AG08395 (cell line): ENCODE results near the gene DAPK1.
A peak's percentile ranks its signal among the peaks of the same experiment; 100 is the strongest.

Experiments used
- DNase-seq: peaks from one replicate; pipeline ENCODE4 v3.0.0; 2012; ENCODE audit warnings: mixed read lengths, low spot score

Gene DAPK1

GRCh38 chr9:87497604-87498045, at the start of gene DAPK1:
DAPK1 (plus strand) TSS chr9:87497867; CDS start chr9:87499078, 1,211 bp downstream.
- DNase-seq, result peak; percentile 52

DNA sequence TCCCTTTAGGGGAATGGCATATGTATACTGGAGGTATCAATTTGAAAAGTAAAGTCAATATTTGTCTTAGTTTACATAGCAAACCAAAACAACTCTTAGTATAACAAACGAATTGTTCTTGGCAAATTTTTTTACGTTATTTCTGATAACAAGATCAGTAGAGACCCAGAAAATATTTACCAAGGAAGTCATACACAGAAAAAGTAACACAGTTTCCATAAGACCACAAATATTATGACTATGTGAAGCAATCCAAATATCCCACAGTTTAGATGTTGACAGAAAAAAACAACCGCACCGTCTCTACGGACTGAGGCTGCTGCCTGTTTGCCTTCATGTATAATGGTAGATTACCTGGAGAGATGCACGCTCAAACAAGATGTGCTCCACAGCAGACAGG, 46.5 kb upstream of the DAPK1 start:
- DNase-seq, result no peak

- no peak for DNase-seq
Measured at GRCh38 chr9:87455407-87455806, 42.3 kb upstream of the DAPK1 start.

GRCh38 chr9:87461256-87461655, 36.4 kb upstream of the DAPK1 start:
- no peak for DNase-seq

DNA sequence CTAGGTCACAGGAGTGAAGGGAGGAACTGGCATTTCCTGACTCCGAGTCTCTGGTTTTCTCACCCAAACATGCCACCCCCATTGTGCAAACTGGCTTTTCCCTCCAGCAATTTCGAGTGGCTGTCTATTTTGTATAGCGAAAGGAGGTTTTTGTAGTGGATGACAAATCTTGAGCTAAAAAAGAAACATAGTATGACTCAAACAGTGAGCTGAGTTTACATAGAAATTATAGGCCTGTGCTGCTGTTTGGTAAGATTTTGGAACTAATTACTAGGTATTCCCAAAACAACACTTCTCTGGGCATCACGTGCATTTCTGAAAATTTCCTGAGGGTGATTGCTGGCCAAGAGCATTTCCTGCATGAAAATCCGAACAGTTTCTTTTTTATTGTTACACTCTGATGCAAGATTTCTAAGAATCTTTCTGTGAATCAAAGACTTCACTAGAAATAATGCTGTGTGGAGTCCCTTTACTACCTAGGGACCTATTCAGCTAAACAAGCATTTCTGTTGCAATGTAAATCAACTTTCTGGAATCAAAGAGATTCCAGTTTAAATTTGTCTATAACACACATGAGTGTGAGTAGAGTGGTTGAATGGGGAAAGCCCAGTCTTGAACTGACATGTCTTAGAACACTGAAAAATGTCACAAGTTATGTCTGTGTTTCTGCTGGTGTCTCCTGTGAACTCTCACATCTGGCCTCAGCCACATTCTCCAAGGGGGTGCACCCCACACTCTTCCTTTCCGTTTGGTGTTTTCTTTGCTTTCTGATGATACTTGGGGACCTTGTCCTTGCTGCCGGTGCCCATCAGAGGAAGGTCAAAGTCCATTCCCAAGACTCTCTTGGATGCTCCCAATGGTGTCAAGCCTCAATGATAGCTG, 33.3 kb upstream of the DAPK1 start:
- peak; percentile 57 for DNase-seq

DNA sequence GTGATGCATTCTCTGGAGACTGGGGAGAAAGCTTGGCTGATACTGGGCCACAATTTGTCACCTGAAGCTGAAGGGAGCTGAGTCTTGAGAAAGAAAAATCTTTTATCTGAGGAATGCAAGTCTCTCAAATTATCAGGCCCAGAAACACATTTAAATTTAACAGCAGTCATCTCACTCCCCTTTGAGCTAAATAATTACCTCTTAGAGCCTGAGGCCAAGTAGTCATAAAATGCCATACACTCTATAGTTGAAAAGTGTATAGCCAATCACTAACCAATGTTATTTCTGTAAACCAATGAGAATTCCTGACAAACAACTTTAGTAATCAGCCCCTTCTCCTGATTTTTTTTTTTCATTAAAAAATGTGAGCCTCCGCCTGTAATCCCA, 32.7 kb upstream of the DAPK1 start:
- no peak for DNase-seq

- DNase-seq, result no peak
Measured at GRCh38 chr9:87465816-87466215, 31.9 kb upstream of the DAPK1 start.

DNA sequence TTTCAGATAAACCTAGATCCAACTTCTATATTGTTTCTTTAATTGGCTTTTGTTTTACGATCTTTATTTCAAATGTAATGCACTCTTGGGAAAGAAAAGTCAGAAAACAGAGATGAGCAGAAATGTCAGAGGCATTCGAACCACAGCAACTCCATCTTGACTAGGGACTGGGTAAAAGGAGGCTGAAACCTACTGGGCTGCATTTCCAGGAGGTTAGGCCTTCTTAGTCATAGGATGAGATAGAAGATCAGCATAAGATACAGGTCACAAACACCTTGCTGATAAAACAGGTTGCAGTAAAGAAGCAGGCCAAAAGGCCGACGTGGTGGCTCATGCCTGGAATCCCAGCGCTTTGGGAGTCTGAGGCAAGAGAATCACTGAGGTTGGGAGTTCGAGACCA, 30.5 kb upstream of the DAPK1 start:
- no peak for DNase-seq

- no peak for DNase-seq
Measured at GRCh38 chr9:87469793-87470465, 27.7 kb upstream of the DAPK1 start.

GRCh38 chr9:87471746-87472145, 25.9 kb upstream of the DAPK1 start:
- no peak for DNase-seq

- DNase-seq, result no peak
Measured at GRCh38 chr9:87475463-87475862, 22.2 kb upstream of the DAPK1 start.

GRCh38 chr9:87478226-87478992, 19.3 kb upstream of the DAPK1 start:
- no peak for DNase-seq

GRCh38 chr9:87479801-87480201, 17.9 kb upstream of the DAPK1 start:
- DNase-seq, result no peak

GRCh38 chr9:87481890-87482855, 15.5 kb upstream of the DAPK1 start:
- DNase-seq, result no peak

DNA sequence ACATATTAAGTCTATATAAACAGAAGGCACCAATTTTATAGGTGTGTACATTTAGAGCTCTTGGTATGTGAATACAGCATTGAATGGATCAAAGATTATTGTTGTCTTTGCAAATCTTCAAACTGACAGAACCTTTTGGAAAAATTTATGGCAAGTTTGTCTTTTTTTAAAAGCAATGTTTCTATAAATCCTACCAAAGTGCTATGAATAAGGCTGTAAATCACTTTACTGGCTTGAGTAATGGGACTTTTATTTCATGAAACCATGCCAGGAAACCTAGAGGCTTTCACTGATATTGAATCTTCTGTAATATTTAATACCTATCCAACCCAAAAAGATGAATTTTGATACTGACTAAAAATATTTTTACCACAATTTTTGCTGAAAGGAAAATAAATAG, 7.4 kb upstream of the DAPK1 start:
- DNase-seq, result no peak

- no peak for DNase-seq
Measured at GRCh38 chr9:87490907-87491306, 6.8 kb upstream of the DAPK1 start.

- no peak for DNase-seq
Measured at GRCh38 chr9:87491523-87491922, 6.1 kb upstream of the DAPK1 start.

GRCh38 chr9:87492642-87493041, 5.0 kb upstream of the DAPK1 start:
- no peak for DNase-seq

DNA sequence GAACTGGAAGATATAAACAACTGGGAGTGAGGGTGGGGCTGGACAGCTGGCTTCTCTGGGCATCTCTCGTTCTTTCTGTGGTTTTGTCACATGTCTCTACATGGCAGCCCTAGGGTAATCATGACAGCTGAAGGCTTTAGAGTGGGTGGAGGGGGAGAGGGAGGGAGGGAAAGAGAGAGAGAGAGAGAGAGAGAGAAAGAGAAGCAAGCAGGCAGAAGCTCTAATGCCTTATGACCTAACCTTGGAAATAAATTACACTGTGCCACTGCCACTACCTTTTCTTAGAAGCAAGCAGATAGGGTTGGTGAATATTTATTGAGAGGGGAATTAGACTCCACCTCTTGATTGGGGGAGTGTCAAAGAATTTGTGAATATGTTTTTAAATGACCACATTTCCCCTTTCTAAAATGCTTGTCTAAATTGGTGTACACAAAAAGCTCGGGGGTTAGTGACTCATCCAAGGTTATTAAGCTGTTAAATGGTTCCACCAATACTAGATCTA, 2.6 kb upstream of the DAPK1 start:
- no peak for DNase-seq

DNA sequence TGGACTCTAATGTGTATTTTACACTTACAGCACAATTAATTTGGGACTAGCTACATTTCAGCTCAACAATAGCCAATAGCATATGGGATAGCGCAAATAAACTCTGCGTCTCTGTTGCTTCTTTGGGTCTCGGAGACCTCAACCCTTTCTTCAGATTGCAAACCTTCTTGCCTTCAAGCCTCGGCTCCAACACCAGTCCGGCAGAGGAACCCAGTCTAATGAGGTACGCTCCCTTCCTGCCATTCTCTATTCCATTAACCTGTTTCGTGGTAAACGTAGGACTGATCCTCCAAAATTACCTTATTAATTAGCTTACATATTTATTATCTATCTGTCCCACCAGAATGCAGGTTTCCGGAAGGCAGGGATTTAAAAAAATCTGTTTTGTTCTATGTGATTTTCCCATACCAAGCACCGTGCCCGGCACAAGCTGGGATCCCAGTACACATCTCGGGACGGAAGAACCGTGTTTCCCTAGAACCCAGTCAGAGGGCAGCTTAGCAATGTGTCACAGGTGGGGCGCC, 525 bp upstream of the DAPK1 start:
- DNase-seq, result no peak
